H9 (cell line): ENCODE data around the gene HP. TPM values are rescaled to one million over a fixed set of nuclear protein-coding genes. Genes with fewer than 3 reads are reported as not detected.

Source experiments
- DNase-seq: peaks from one replicate; pipeline ENCODE4 v3.0.0-alpha.2; 2017
- H2AFZ ChIP-seq: one replicate; pipeline ENCODE4 v1.6.1; 2013; ENCODE audit warnings: mild to moderate bottlenecking, low read length, control low read depth, moderate library complexity
- H2AK5ac ChIP-seq: 2 replicates; pipeline ENCODE4 v1.6.1; 2013; ENCODE audit warnings: low read length, control low read depth, mixed read lengths; ENCODE audit not compliant: insufficient read length
- H2BK120ac ChIP-seq: one replicate; pipeline ENCODE4 v1.6.1; 2013; ENCODE audit warnings: low read depth, mild to moderate bottlenecking, low read length, control low read depth, inconsistent platforms; ENCODE audit not compliant: poor library complexity, severe bottlenecking
- H2BK12ac ChIP-seq: 2 replicates; pipeline ENCODE4 v1.6.1; 2013; ENCODE audit warnings: low read length, control low read depth, mixed read lengths, low read depth; ENCODE audit not compliant: insufficient read length
- H2BK15ac ChIP-seq: 2 replicates; pipeline ENCODE4 v1.6.1; 2013; ENCODE audit warnings: low read depth, low read length, control low read depth
- H2BK20ac ChIP-seq: one replicate; pipeline ENCODE4 v1.6.1; 2013; ENCODE audit warnings: low read depth, mild to moderate bottlenecking, low read length, control low read depth, inconsistent platforms; ENCODE audit not compliant: poor library complexity, severe bottlenecking
- H2BK5ac ChIP-seq: 2 replicates; pipeline ENCODE4 v1.6.1; 2013; ENCODE audit warnings: low read length, control low read depth, mixed read lengths; ENCODE audit not compliant: insufficient read length
- H3K14ac ChIP-seq: 2 replicates; pipeline ENCODE4 v1.6.1; 2013; ENCODE audit warnings: low read length, control low read depth; ENCODE audit not compliant: insufficient read depth
- H3K18ac ChIP-seq: 2 replicates; pipeline ENCODE4 v1.6.1; 2013; ENCODE audit warnings: low read depth, mild to moderate bottlenecking, mixed read lengths, low read length, control low read depth; ENCODE audit not compliant: insufficient read length
- H3K23ac ChIP-seq: 2 replicates; pipeline ENCODE4 v1.6.1; 2013; ENCODE audit warnings: low read length, control low read depth, mixed read lengths, low read depth; ENCODE audit not compliant: insufficient read length
- H3K23me2 ChIP-seq: 2 replicates; pipeline ENCODE4 v1.6.1; 2013; ENCODE audit warnings: low read depth, mild to moderate bottlenecking, mixed read lengths, low read length, control low read depth; ENCODE audit not compliant: insufficient read length, poor library complexity, severe bottlenecking
- H3K27ac ChIP-seq: 2 replicates; pipeline ENCODE4 v1.5.1; 2013; ENCODE audit warnings: low read length, control low read depth, mixed read lengths, low read depth; ENCODE audit not compliant: insufficient read length
- H3K27me3 ChIP-seq: 2 replicates; pipeline ENCODE4 v1.6.1; 2013; ENCODE audit warnings: low read length, control low read depth, inconsistent platforms; ENCODE audit not compliant: insufficient read depth
- H3K4ac ChIP-seq: 2 replicates; pipeline ENCODE4 v1.6.1; 2013; ENCODE audit warnings: low read depth, mild to moderate bottlenecking, control low read depth, inconsistent platforms, low read length, moderate library complexity
- H3K4me1 ChIP-seq: 2 replicates; pipeline ENCODE4 v1.6.1; 2013; ENCODE audit warnings: low read length, control low read depth, inconsistent platforms; ENCODE audit not compliant: insufficient read depth
- H3K4me2 ChIP-seq: 2 replicates; pipeline ENCODE4 v1.6.1; 2013; ENCODE audit warnings: low read length, control low read depth, mixed read lengths; ENCODE audit not compliant: insufficient read length, insufficient read depth
- H3K56ac ChIP-seq: 2 replicates; pipeline ENCODE4 v1.6.1; 2013; ENCODE audit warnings: low read depth, mild to moderate bottlenecking, mixed read lengths, low read length, control low read depth; ENCODE audit not compliant: insufficient read length
- H3K79me1 ChIP-seq: 2 replicates; pipeline ENCODE4 v1.6.1; 2013; ENCODE audit warnings: low read depth, mild to moderate bottlenecking, moderate library complexity, low read length, control low read depth, inconsistent platforms; ENCODE audit not compliant: insufficient read depth, poor library complexity, severe bottlenecking
- H3K79me2 ChIP-seq: 2 replicates; pipeline ENCODE4 v1.6.1; 2013; ENCODE audit warnings: low read length, control low read depth, inconsistent platforms; ENCODE audit not compliant: insufficient read depth
- H3K9ac ChIP-seq: 2 replicates; pipeline ENCODE4 v1.6.1; 2013; ENCODE audit warnings: low read length, control low read depth, mixed read lengths; ENCODE audit not compliant: insufficient read length; ENCODE audit errors: extremely low read depth
- H3K9me3 ChIP-seq: one replicate; pipeline ENCODE4 v1.6.1; 2013; ENCODE audit warnings: low read depth, low read length, inconsistent platforms; ENCODE audit not compliant: control insufficient read depth
- H3T11ph ChIP-seq: one replicate; pipeline ENCODE4 v1.6.1; 2013; ENCODE audit warnings: mild to moderate bottlenecking, low read length, control low read depth, inconsistent platforms
- H4K20me1 ChIP-seq: one replicate; pipeline ENCODE4 v1.6.1; 2013; ENCODE audit not compliant: control insufficient read depth, insufficient read length, insufficient read depth
- H4K5ac ChIP-seq: 2 replicates; pipeline ENCODE4 v1.6.1; 2013; ENCODE audit warnings: low read depth, mild to moderate bottlenecking, mixed read lengths, low read length, control low read depth; ENCODE audit not compliant: insufficient read length
- H4K8ac ChIP-seq: replicated peaks from 2 replicates; pipeline ENCODE4 v1.6.1; 2013; ENCODE audit warnings: low read length, control low read depth, mixed read lengths, low read depth; ENCODE audit not compliant: insufficient read length
- H4K91ac ChIP-seq: 2 replicates; pipeline ENCODE4 v1.6.1; 2013; ENCODE audit warnings: low read depth, mild to moderate bottlenecking, moderate library complexity, mixed read lengths, low read length, control low read depth; ENCODE audit not compliant: insufficient read length
- H3K27ac Mint-ChIP-seq, 3 experiments: 2 replicates in 2 of 3; 3 replicates in 1 of 3; pipeline ENCODE4 v1.8.0; 2020 to 2021; ENCODE audit warnings: mixed read lengths in 3 of 3, mild to moderate bottlenecking in 1 of 3, moderate library complexity in 1 of 3
- H3K27me3 Mint-ChIP-seq: 2 replicates; pipeline ENCODE4 v1.8.0; 2021; ENCODE audit warnings: low read depth, mild to moderate bottlenecking, moderate library complexity, mixed read lengths
- H3K36me3 Mint-ChIP-seq, 3 experiments: 2 replicates in 2 of 3; 3 replicates in 1 of 3; pipeline ENCODE4 v1.8.0; 2020 to 2021; ENCODE audit warnings: low read depth in 3 of 3, mixed read lengths in 3 of 3; ENCODE audit not compliant: insufficient read depth in 1 of 3
- H3K4me1 Mint-ChIP-seq, 2 experiments: 2 replicates each; pipeline ENCODE4 v1.8.0; 2020; ENCODE audit warnings: mixed read lengths in 2 of 2
- H3K4me3 Mint-ChIP-seq, 2 experiments: 2 replicates in 1 of 2; 3 replicates in 1 of 2; pipeline ENCODE4 v1.8.0; 2020 to 2021; ENCODE audit warnings: mild to moderate bottlenecking in 2 of 2, mixed read lengths in 2 of 2, moderate library complexity in 1 of 2
- H3K9me3 Mint-ChIP-seq, 2 experiments: 2 replicates in 1 of 2; 3 replicates in 1 of 2; pipeline ENCODE4 v1.8.0; 2020; ENCODE audit warnings: mild to moderate bottlenecking in 2 of 2, mixed read lengths in 2 of 2, moderate library complexity in 1 of 2
- WGBS: extraction: QIAGEN DNeasy Blood & Tissue Kit; methylation state at CpG from one replicate; pipeline ENCODE4 v1.1.7; 2013; ENCODE audit warnings: missing lambda C conversion rate, low lambda C conversion rate, mixed read lengths; ENCODE audit not compliant: insufficient read length; ENCODE audit errors: extremely low coverage; 5-methylcytosine and 5-hydroxymethylcytosine counted together
- total RNA-seq: library from RNA; stranded (reverse); gene quantifications from 2 replicates; pipeline ENCODE4 v1.2.1, GENCODE V29; 2021
- TF ChIP-seq, protein P1 (sequence below): fragments of 200-600 bp; sonication (generic); conservative IDR thresholded peaks from 3 replicates; pipeline ENCODE4 v1.8.0; 2021; ENCODE audit warnings: antibody characterized with exemption, mild to moderate bottlenecking

The HP gene
- total RNA-seq, 1 experiment from 2014 or later: not detected

GRCh38 chr16:72099377-72099818 is 45.1 kb downstream of the HP start:
- no peak overlapping the region for H3K4me2 ChIP-seq
- H3K23ac ChIP-seq: no peak overlapping the region
- Mint-ChIP-seq H3K27me3 (no peaks in the 10 kb centered on the region; the same call in 1 of the 2 replicates), H3K4me3 (no peak overlapping the region; a peak in 1 of 5 replicates), H3K4me1 (peaks cover 6 to 7% of the 10 kb centered on the region in 2 experiments), H3K9me3 (no peaks in the 10 kb centered on the region), H3K27ac (no peak overlapping the region; a peak in 2 of 7 replicates), H3K36me3 (peaks cover 40 to 79% (median 77%) of the 10 kb centered on the region in 3 experiments; a peak in 6 of 7 replicates)
- H2AFZ ChIP-seq: no peak overlapping the region
- H3K4me1 ChIP-seq: 0 out of 2 replicates have a peak, but pooled peaks cover 3% of the 10 kb centered on the region
- H4K8ac ChIP-seq: no peak overlapping the region
- no peaks in the 10 kb centered on the region for H4K20me1 ChIP-seq
- no peaks in the 10 kb centered on the region for H3K9me3 ChIP-seq
- H3K4ac ChIP-seq: no peak overlapping the region
- TF ChIP-seq, protein P1, sequence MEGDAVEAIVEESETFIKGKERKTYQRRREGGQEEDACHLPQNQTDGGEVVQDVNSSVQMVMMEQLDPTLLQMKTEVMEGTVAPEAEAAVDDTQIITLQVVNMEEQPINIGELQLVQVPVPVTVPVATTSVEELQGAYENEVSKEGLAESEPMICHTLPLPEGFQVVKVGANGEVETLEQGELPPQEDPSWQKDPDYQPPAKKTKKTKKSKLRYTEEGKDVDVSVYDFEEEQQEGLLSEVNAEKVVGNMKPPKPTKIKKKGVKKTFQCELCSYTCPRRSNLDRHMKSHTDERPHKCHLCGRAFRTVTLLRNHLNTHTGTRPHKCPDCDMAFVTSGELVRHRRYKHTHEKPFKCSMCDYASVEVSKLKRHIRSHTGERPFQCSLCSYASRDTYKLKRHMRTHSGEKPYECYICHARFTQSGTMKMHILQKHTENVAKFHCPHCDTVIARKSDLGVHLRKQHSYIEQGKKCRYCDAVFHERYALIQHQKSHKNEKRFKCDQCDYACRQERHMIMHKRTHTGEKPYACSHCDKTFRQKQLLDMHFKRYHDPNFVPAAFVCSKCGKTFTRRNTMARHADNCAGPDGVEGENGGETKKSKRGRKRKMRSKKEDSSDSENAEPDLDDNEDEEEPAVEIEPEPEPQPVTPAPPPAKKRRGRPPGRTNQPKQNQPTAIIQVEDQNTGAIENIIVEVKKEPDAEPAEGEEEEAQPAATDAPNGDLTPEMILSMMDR: peak; percentile 68
- H4K91ac ChIP-seq: no peak overlapping the region
- H3K79me1 ChIP-seq: peaks cover 5% of the 10 kb centered on the region
- H2BK12ac ChIP-seq: no peak overlapping the region
- H3K23me2 ChIP-seq: peaks cover 1% of the 10 kb centered on the region
- no peak overlapping the region for H2BK120ac ChIP-seq
- H4K5ac ChIP-seq: no peak overlapping the region
- H2BK5ac ChIP-seq: no peak overlapping the region
- H2AK5ac ChIP-seq: no peak overlapping the region
- no peaks in the 10 kb centered on the region for H3K27me3 ChIP-seq
- no peak overlapping the region for H3T11ph ChIP-seq
- no peak overlapping the region for H2BK15ac ChIP-seq
- no peak overlapping the region for H2BK20ac ChIP-seq
- H3K18ac ChIP-seq: no peak overlapping the region
- H3K9ac ChIP-seq: no peak overlapping the region
- DNase-seq: peak; percentile 76
- H3K14ac ChIP-seq: no peak overlapping the region
- WGBS: no CpG with 5 or more reads among the region's 12 CpGs
- no peak overlapping the region for H3K56ac ChIP-seq
- H3K27ac ChIP-seq: no peak overlapping the region
- H3K79me2 ChIP-seq: peaks cover 8% of the 10 kb centered on the region; the same call in 1 of the 2 replicates
